Astrocyte of the spinal cord (primary cell): ENCODE results near the gene STOML1.

Source experiments
- DNase-seq: peaks from one replicate; pipeline ENCODE4 v3.0.0; 2011; ENCODE audit warnings: low read depth, low spot score
- H3K4me3 ChIP-seq: 2 replicates; pipeline ENCODE4 v1.5.1; 2011; ENCODE audit warnings: low read depth, mild to moderate bottlenecking, low read length, moderate library complexity
- in situ Hi-C: cut with HindIII; loops from 2 replicates; pipeline ENCODE4 v1.10.0; 2017; ENCODE audit warnings: low sequenced_read_pairs
- TF ChIP-seq, protein P1 (sequence below): IDR thresholded peaks from 2 replicates; pipeline ENCODE4 v1.5.1; 2012; ENCODE audit warnings: low read depth, mild to moderate bottlenecking, low read length, inconsistent platforms

Gene STOML1

GRCh38 chr15:74037171-74038117 is 45.3 kb upstream of the STOML1 start:
- in situ Hi-C loops: no loop called here

DNA sequence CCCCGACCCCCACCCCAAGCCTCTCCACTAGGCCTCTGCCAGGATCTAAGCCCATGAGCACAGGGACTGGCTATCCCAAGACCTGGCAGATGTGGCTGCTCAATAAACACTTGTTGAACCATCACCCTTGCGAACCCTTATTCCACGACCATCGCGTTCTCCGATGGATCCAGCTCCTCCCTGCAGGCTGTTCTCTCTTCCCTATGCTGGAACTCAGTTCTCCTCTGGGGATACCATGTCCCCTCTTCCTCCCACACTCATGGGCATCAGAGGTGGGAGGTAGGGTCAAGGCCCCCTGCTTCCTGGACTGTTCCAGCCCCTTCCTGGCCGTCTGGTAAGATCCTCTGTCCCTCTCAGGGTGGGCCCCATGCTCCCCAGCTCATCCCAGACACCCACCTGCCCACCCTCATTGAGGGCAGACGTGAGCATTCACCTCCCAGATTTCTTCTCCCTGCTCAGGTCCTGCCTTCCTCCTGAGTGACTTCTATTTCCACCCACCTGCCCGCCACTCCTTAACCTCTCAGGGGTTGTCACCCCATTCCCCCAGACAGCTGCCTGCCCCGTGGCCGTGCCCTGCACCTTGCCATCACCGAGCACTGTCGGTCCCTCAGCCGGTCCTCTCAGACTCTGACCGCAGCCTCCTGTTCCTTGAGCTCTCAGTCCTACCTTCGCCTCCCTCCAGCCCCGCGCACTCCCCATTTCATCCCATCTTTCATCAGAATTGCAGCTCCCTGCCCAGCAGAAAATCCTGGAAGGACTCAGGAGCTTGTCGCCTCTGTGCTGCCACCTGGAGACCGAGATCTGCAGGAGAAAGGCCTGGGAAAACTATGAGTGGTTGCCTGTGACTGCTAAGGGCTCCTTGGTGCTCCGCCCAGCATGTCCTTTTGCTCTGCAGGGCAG is 44.4 kb upstream of the STOML1 start:
- H3K4me3 ChIP-seq: no peak overlapping the region
- TF ChIP-seq, protein P1, sequence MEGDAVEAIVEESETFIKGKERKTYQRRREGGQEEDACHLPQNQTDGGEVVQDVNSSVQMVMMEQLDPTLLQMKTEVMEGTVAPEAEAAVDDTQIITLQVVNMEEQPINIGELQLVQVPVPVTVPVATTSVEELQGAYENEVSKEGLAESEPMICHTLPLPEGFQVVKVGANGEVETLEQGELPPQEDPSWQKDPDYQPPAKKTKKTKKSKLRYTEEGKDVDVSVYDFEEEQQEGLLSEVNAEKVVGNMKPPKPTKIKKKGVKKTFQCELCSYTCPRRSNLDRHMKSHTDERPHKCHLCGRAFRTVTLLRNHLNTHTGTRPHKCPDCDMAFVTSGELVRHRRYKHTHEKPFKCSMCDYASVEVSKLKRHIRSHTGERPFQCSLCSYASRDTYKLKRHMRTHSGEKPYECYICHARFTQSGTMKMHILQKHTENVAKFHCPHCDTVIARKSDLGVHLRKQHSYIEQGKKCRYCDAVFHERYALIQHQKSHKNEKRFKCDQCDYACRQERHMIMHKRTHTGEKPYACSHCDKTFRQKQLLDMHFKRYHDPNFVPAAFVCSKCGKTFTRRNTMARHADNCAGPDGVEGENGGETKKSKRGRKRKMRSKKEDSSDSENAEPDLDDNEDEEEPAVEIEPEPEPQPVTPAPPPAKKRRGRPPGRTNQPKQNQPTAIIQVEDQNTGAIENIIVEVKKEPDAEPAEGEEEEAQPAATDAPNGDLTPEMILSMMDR: peak; percentile 75
- peak; percentile 65 for DNase-seq
- in situ Hi-C loops: no loop called here

More at GRCh38 chr15:74037171-74038117, 45.3 kb upstream of the STOML1 start:
- TF ChIP-seq, protein P1: no peak
- H3K4me3 ChIP-seq: no peak overlapping the region
- no peak for DNase-seq

- in situ Hi-C loops: no loop called here
- no peak for DNase-seq
- no peak overlapping the region for H3K4me3 ChIP-seq
- TF ChIP-seq, protein P1: no peak
Observed at GRCh38 chr15:74035121-74036017, 43.3 kb upstream of the STOML1 start.

DNA sequence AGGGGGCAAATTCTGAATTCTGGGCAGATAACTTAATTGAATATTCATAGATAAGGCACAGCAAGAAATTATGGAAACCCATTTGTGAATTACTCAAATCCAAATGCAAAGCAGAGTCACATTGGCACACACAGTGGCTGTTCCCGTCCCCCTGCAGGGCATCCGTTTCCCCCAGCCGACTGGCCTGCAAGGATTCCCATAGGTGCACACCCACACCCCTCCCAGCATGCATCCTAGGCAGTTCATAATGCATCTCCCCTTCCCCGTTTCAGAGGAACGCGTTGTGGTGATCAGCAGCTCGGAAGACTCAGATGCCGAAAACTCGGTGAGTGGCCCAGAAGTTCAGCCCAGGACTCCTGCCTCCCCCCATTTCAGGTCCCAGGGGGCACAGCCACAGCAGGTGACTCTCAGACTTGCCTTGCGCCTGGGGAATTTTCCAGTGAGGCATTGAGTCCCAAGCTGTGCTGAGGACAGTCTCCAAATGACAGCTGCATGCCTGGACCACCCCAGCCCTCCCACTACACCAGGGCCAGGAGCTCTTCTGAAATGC is 42.2 kb upstream of the STOML1 start:
- in situ Hi-C loops: no loop called here
- TF ChIP-seq, protein P1: no peak
- no peak for DNase-seq
- no peak overlapping the region for H3K4me3 ChIP-seq

DNA sequence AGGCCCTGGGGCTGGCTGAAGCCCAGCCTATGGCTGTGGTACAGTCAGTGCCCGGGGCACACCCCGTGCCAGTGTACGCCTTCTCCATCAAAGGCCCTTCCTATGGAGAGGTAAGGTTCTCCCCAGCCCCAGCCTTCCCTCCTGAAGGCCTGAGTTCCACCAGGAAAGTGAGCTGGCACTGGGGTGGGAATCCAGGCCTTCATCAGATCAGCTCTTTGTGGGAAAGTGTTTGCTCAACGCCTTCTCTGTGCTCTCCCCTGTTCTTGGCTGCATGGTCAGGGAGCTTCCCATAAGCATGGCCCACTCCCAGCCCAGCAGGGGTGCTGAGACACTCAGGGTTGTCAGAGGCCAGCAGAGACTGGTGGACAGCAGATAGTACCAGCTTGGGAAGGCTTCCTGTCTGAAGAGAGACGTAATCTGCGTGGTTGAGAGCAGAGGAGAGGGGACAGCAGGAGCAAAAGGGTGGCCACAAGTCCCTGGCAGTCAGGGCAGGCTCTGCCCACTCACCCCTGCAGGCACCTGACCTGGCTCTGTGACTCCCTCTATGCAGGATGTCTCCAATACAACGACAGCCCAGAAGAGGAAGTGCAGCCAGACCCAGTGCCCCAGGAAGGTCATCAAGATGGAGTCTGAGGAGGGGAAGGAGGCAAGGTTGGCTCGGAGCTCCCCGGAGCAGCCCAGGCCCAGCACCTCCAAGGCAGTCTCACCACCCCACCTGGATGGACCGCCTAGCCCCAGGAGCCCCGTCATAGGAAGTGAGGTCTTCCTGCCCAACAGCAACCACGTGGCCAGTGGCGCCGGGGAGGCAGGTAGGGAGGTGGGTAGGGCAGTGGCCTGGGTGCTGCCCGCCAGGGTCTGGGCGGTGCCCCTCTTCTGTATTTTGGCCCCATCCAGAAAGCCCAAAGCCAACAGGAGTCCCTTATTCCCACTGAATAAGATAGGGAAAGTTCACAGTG is 40.8 kb upstream of the STOML1 start:
- H3K4me3 ChIP-seq: no peak overlapping the region
- TF ChIP-seq, protein P1: no peak
- in situ Hi-C loops: no loop called here
- no peak for DNase-seq
